Measurements from ENCODE around the gene SLC6A2.

- TF ChIP-seq POLR2AphosphoS5 (IDR thresholded peaks at IDR 0.05) (no peak), POLR2A (IDR thresholded peaks at IDR 0.05) (no peak)
Measured at GRCh38 chr16:55697867-55698266, 42.1 kb downstream of the SLC6A2 start.
